CD14-positive monocyte (primary cell): ENCODE results near the gene BTBD7. TPM values are rescaled to one million over a fixed set of nuclear protein-coding genes. Genes with fewer than 3 reads are reported as not detected.

Experiments
- DNase-seq, 3 donors: peaks; one replicate each; pipeline ENCODE4 v3.0.0-alpha.2; 2011 to 2022
- H2AFZ ChIP-seq: 2 replicates; pipeline ENCODE4 v1.6.0; 2012; ENCODE audit warnings: mild to moderate bottlenecking, low read depth, low read length, inconsistent platforms; ENCODE audit not compliant: insufficient read depth, poor library complexity, severe bottlenecking
- H3K27ac ChIP-seq, 2 donors: 1 replicate in 1 of 2; 2 replicates in 1 of 2; pipeline ENCODE4 v1.5.1; 2012 to 2013; ENCODE audit warnings: low read length in 2 of 2, control low read depth in 1 of 2, inconsistent platforms in 1 of 2, low read depth in 1 of 2, mild to moderate bottlenecking in 1 of 2
- H3K27me3 ChIP-seq, 2 donors: one replicate each; pipeline versions ENCODE4 v1.6.0 to v1.6.1; 2011 to 2013; ENCODE audit warnings: low read length in 2 of 2; ENCODE audit not compliant: control insufficient read depth in 2 of 2, insufficient read depth in 2 of 2
- H3K36me3 ChIP-seq, 2 donors: replicated peaks in 1 of 2; 1 replicate in 1 of 2; 2 replicates in 1 of 2; pipeline versions ENCODE4 v1.5.1 to v1.6.1; 2012 to 2013; ENCODE audit warnings: low read length in 2 of 2, control low read depth in 1 of 2, inconsistent platforms in 1 of 2, mild to moderate bottlenecking in 1 of 2; ENCODE audit not compliant: insufficient read depth in 2 of 2, control insufficient read depth in 1 of 2
- H3K4me1 ChIP-seq, 2 donors: 1 replicate in 1 of 2; 2 replicates in 1 of 2; pipeline versions ENCODE4 v1.5.1 to v1.6.1; 2012 to 2013; ENCODE audit warnings: low read length in 2 of 2, control low read depth in 1 of 2, inconsistent platforms in 1 of 2, mild to moderate bottlenecking in 1 of 2, moderate library complexity in 1 of 2; ENCODE audit not compliant: insufficient read depth in 2 of 2, control insufficient read depth in 1 of 2
- H3K4me2 ChIP-seq: replicated peaks from 2 replicates; pipeline ENCODE3; 2012; ENCODE audit warnings: low read length, moderate library complexity, mild to moderate bottlenecking; ENCODE audit not compliant: poor library complexity, severe bottlenecking; ENCODE audit errors: extremely low read depth
- H3K4me3 ChIP-seq, 3 experiments: fragments of 200-600 bp in 1 of 3; sonication (generic) in 1 of 3; replicated peaks in 1 of 3; 1 replicate in 2 of 3; 2 replicates in 1 of 3; pipeline ENCODE4 v1.5.1; 2011 to 2013; ENCODE audit warnings: low read length in 3 of 3, mild to moderate bottlenecking in 3 of 3, control low read depth in 2 of 3, low read depth in 2 of 3, inconsistent platforms in 1 of 3, moderate library complexity in 1 of 3
- H3K79me2 ChIP-seq: 2 replicates; pipeline ENCODE4 v1.6.0; 2012; ENCODE audit warnings: mild to moderate bottlenecking, control low read depth, inconsistent platforms, low read length, moderate library complexity; ENCODE audit not compliant: insufficient read depth
- H3K9ac ChIP-seq: 2 replicates; pipeline ENCODE4 v1.6.0; 2017; ENCODE audit warnings: low read length, mild to moderate bottlenecking; ENCODE audit not compliant: insufficient read depth, poor library complexity, severe bottlenecking
- H3K9me3 ChIP-seq, 2 donors: replicated peaks in 1 of 2; 1 replicate in 1 of 2; 2 replicates in 1 of 2; pipeline versions ENCODE4 v1.5.1 to v1.6.1; 2012 to 2013; ENCODE audit warnings: low read length in 2 of 2, control low read depth in 1 of 2; ENCODE audit not compliant: control insufficient read depth in 1 of 2, insufficient read depth in 1 of 2
- H4K20me1 ChIP-seq: 2 replicates; pipeline ENCODE4 v1.6.0; 2012; ENCODE audit warnings: mild to moderate bottlenecking, low read length, control low read depth, moderate library complexity; ENCODE audit not compliant: insufficient read depth
- H3K27ac Mint-ChIP-seq, 7 donors: one replicate each; pipeline ENCODE4 v1.8.0; 2020; ENCODE audit warnings: mild to moderate bottlenecking in 7 of 7, mixed read lengths in 7 of 7, moderate library complexity in 6 of 7, inconsistent platforms in 2 of 7
- H3K27me3 Mint-ChIP-seq, 3 donors: one replicate each; pipeline ENCODE4 v1.8.0; 2021 to 2022; ENCODE audit warnings: low read depth in 3 of 3, mild to moderate bottlenecking in 3 of 3, mixed read lengths in 3 of 3, moderate library complexity in 3 of 3, inconsistent platforms in 1 of 3
- H3K36me3 Mint-ChIP-seq, 2 donors: one replicate each; pipeline ENCODE4 v1.8.0; 2020; ENCODE audit warnings: mixed read lengths in 2 of 2, inconsistent platforms in 1 of 2, mild to moderate bottlenecking in 1 of 2
- H3K4me1 Mint-ChIP-seq: one replicate; pipeline ENCODE4 v1.8.0; 2020; ENCODE audit warnings: mild to moderate bottlenecking, mixed read lengths
- H3K4me3 Mint-ChIP-seq, 2 donors: one replicate each; pipeline ENCODE4 v1.8.0; 2020; ENCODE audit warnings: mild to moderate bottlenecking in 2 of 2, mixed read lengths in 2 of 2, moderate library complexity in 1 of 2
- H3K9me3 Mint-ChIP-seq, 7 donors: one replicate each; pipeline ENCODE4 v1.8.0; 2020 to 2022; ENCODE audit warnings: mixed read lengths in 7 of 7, mild to moderate bottlenecking in 6 of 7, moderate library complexity in 6 of 7, inconsistent platforms in 2 of 7
- WGBS: methylation state at CpG from one replicate; pipeline ENCODE4 v1.1.5; 2013; ENCODE audit warnings: missing lambda C conversion rate; ENCODE audit not compliant: insufficient coverage; 5-methylcytosine and 5-hydroxymethylcytosine counted together
- intact Hi-C, 2 donors: fragments of 100-400 bp; cut with micrococcal nuclease; formaldehyde crosslinking; loops; one replicate each; pipeline versions ENCODE4 v1.15.0 to v1.15.1; 2023
- polyA plus RNA-seq, 3 donors: library from polyadenylated mRNA; depleted of rRNA in 1 of 3; unstranded in 2 of 3; stranded (reverse) in 1 of 3; fragments of 300-500 nt in 2 of 3; fragments of >200 nt in 1 of 3; fragmentation: Illumina TruSeq in 2 of 3; gene quantifications; 1 replicate in 2 of 3; 2 replicates in 1 of 3; pipeline ENCODE4 v1.2.3, GENCODE V29; 2012 to 2021
- TF ChIP-seq, protein P1 (sequence below): fragments of 200-600 bp; IDR thresholded peaks from one replicate; pipeline ENCODE4 v1.8.0; 2022; ENCODE audit warnings: antibody characterized with exemption, mild to moderate bottlenecking

Gene BTBD7
- polyA plus RNA-seq, 3 donors, result 8.3 to 8.6 (median 8.5) TPM

DNA sequence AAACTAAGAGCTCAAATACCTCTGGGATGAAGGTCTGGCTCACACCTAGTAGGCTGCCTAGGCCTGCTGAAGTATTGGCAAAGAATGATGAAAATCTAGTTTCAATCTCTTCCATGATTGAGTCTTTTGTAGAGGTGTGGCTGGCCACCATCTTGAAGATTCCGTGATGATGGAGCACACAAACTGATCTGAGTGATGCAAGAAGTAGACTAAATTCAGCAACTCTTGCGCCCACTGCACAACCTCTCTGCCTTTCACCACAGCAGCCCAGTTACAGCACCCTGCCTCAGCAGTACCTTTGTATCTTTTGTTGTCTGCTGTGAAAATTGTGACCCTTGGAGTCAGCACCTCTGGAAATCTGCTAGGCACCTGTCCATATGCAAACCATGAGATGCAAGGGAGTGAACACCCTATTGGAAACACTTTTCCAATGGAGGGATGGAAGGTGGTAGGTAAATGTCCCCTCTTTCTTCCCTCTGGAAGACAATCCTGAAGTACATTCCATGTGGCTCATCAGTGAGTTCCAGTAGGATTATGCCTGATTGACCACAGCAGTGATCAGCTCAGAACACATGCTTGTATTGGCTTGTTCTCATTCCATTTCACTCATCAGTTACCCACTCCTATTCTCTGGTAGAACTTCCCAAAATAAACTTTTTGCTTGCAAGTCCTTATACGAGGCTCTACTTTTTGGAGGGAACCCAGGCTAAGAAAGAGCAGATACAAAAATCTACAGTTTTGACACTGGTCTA lies 58.6 kb downstream of the BTBD7 start:
- Histone ChIP-seq H3K9me3 (no peaks in the 10 kb centered on the region), H3K4me2 (no peak overlapping the region)

GRCh38 chr14:93271111-93271510 lies 61.7 kb downstream of the BTBD7 start:
- no peak for DNase-seq
- peaks cover 76% of the 10 kb centered on the region for H4K20me1 ChIP-seq
- H3K4me1 ChIP-seq, result no peaks in the 10 kb centered on the region
- H3K9ac ChIP-seq, result no peak overlapping the region
- Mint-ChIP-seq H3K4me1 (peaks cover 14% of the 10 kb centered on the region), H3K27ac (peak overlapping the region in 2 of 7 donors; percentile 6 to 12), H3K9me3 (no peaks in the 10 kb centered on the region), H3K4me3 (no peak overlapping the region), H3K27me3 (peaks cover 0 to 1% (median 0%) of the 10 kb centered on the region in 3 donors), H3K36me3 (peaks cover 32 to 34% of the 10 kb centered on the region in 2 donors)
- no peak overlapping the region for H3K4me3 ChIP-seq
- H3K36me3 ChIP-seq, result peaks cover 4 to 28% of the 10 kb centered on the region in 2 donors
- WGBS, result 25% methylated on average over 1 of the region's 6 CpGs
- H3K79me2 ChIP-seq, result peaks cover 9% of the 10 kb centered on the region
- no peak overlapping the region for H2AFZ ChIP-seq
- H3K4me2 ChIP-seq, result no peak overlapping the region
- intact Hi-C loops, result no loop called here
- TF ChIP-seq, protein P1, sequence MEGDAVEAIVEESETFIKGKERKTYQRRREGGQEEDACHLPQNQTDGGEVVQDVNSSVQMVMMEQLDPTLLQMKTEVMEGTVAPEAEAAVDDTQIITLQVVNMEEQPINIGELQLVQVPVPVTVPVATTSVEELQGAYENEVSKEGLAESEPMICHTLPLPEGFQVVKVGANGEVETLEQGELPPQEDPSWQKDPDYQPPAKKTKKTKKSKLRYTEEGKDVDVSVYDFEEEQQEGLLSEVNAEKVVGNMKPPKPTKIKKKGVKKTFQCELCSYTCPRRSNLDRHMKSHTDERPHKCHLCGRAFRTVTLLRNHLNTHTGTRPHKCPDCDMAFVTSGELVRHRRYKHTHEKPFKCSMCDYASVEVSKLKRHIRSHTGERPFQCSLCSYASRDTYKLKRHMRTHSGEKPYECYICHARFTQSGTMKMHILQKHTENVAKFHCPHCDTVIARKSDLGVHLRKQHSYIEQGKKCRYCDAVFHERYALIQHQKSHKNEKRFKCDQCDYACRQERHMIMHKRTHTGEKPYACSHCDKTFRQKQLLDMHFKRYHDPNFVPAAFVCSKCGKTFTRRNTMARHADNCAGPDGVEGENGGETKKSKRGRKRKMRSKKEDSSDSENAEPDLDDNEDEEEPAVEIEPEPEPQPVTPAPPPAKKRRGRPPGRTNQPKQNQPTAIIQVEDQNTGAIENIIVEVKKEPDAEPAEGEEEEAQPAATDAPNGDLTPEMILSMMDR, result no peak
- H3K9me3 ChIP-seq, result no peaks in the 10 kb centered on the region
- H3K27me3 ChIP-seq, result no peaks in the 10 kb centered on the region
- no peak overlapping the region for H3K27ac ChIP-seq

More for the DNA sequence above, 58.6 kb downstream of the BTBD7 start:
- no peak overlapping the region for H3K9ac ChIP-seq
- peaks cover 14% of the 10 kb centered on the region for H3K4me1 Mint-ChIP-seq
- TF ChIP-seq, protein P1, result no peak
- H3K36me3 Mint-ChIP-seq, result peaks cover 30 to 35% of the 10 kb centered on the region in 2 donors
- H3K9me3 Mint-ChIP-seq, result no peaks in the 10 kb centered on the region
- no peak overlapping the region for H3K27ac ChIP-seq
- H4K20me1 ChIP-seq, result peaks cover 69% of the 10 kb centered on the region
- no peak for DNase-seq
- H3K4me3 ChIP-seq, result no peak overlapping the region
- H3K27me3 ChIP-seq, result no peaks in the 10 kb centered on the region
- intact Hi-C loops, result no loop called here
- H2AFZ ChIP-seq, result no peak overlapping the region
- no peaks in the 10 kb centered on the region for H3K4me1 ChIP-seq
- no peak overlapping the region for H3K4me3 Mint-ChIP-seq
- peaks cover 11 to 46% of the 10 kb centered on the region in 2 donors for H3K36me3 ChIP-seq
- H3K27ac Mint-ChIP-seq, result no peak overlapping the region
- no CpG with 5 or more reads among the region's 3 CpGs for WGBS
- H3K79me2 ChIP-seq, result no peaks in the 10 kb centered on the region
- H3K27me3 Mint-ChIP-seq, result no peaks in the 10 kb centered on the region
